Measurements from ENCODE around the gene DNAJC16.
"Not testable (repeated sequence)": the region's sequence is repeated elsewhere in the genome, so short reads cannot be mapped to it uniquely, and the experiment has no call there.

DNAJC16 gene

GRCh38 chr1:15526490-15527339, at the start of gene DNAJC16:
Gene DNAJC16, plus strand, starts transcription at chr1:15526848. Its CDS starts 2,258 bp downstream, at chr1:15529106.
- DNase-seq = peak; percentile 97

GRCh38 chr1:15476927-15477326, 49.7 kb upstream of the DNAJC16 start:
- DNase-seq = no peak

- DNase-seq = no peak
These were observed 48.9 kb upstream of the DNAJC16 start for GRCh38 chr1:15477646-15478212.

- no peak for DNase-seq
These were observed 46.8 kb upstream of the DNAJC16 start for GRCh38 chr1:15479654-15480347.

GRCh38 chr1:15482455-15482854, 44.2 kb upstream of the DNAJC16 start:
- not testable (repeated sequence) for DNase-seq

GRCh38 chr1:15482983-15483543, 43.6 kb upstream of the DNAJC16 start:
- not testable (repeated sequence) for DNase-seq

- DNase-seq = no peak
These were observed 42.7 kb upstream of the DNAJC16 start for GRCh38 chr1:15483971-15484370.

GRCh38 chr1:15484443-15484842, 42.2 kb upstream of the DNAJC16 start:
- not testable (repeated sequence) for DNase-seq

GRCh38 chr1:15485636-15486035, 41.0 kb upstream of the DNAJC16 start:
- DNase-seq = no peak

GRCh38 chr1:15486844-15487610, 39.6 kb upstream of the DNAJC16 start:
- DNase-seq = not testable (repeated sequence)

GRCh38 chr1:15488371-15488770, 38.3 kb upstream of the DNAJC16 start:
- DNase-seq = no peak

GRCh38 chr1:15489052-15489736, 37.5 kb upstream of the DNAJC16 start:
- peak; percentile 45 for DNase-seq

GRCh38 chr1:15491010-15491409, 35.6 kb upstream of the DNAJC16 start:
- DNase-seq = not testable (repeated sequence)

GRCh38 chr1:15492596-15492995, 34.1 kb upstream of the DNAJC16 start:
- DNase-seq = no peak

GRCh38 chr1:15493869-15494390, 32.7 kb upstream of the DNAJC16 start:
- DNase-seq = no peak

GRCh38 chr1:15500184-15501178, 26.2 kb upstream of the DNAJC16 start:
- no peak for DNase-seq

- DNase-seq = peak; percentile 71
These were observed 25.2 kb upstream of the DNAJC16 start for GRCh38 chr1:15501208-15502032.

GRCh38 chr1:15504436-15504835, 22.2 kb upstream of the DNAJC16 start:
- no peak for DNase-seq

GRCh38 chr1:15506831-15507230, 19.8 kb upstream of the DNAJC16 start:
- no peak for DNase-seq
